HEK293T (cell line): ENCODE data around the gene MGAT5.

ENCODE experiments used
- CTCF ChIA-PET: fragments of 350-600 bp; formaldehyde crosslinking; extraction: SDS; loops from one replicate; lab custom pipeline; 2021; ENCODE audit warnings: antibody characterized with exemption, inconsistent platforms; lab: Yijun Ruan, JAX
- POLR2A ChIA-PET: fragments of 350-600 bp; formaldehyde crosslinking; extraction: SDS; loops from one replicate; lab custom pipeline; 2020; ENCODE audit warnings: antibody characterized with exemption, inconsistent platforms; lab: Yijun Ruan, JAX
- DNase-seq: peaks from one replicate; pipeline ENCODE4 v3.0.0; 2012; ENCODE audit warnings: mixed read lengths; ENCODE audit errors: extremely low spot score
- ARNT ChIP-seq: fragments of 450-650 bp; IDR thresholded peaks from 2 replicates; pipeline ENCODE4 v1.6.1; 2017; ENCODE audit warnings: mild to moderate bottlenecking
- BHLHE40 ChIP-seq: fragments of 450-650 bp; IDR thresholded peaks from 2 replicates; pipeline ENCODE4 v1.6.1; 2016; ENCODE audit warnings: mild to moderate bottlenecking, moderate library complexity, borderline replicate concordance
- CTBP1 ChIP-seq: fragments of 450-650 bp; IDR thresholded peaks from 2 replicates; pipeline ENCODE4 v1.6.1; 2016; ENCODE audit warnings: borderline replicate concordance
- ELF4 ChIP-seq: fragments of 450-650 bp; IDR thresholded peaks from 2 replicates; pipeline ENCODE4 v1.6.1; 2017; ENCODE audit warnings: antibody characterized with exemption
- FOXA1 ChIP-seq: fragments of 450-650 bp; IDR thresholded peaks from 2 replicates; pipeline ENCODE4 v1.6.1; 2016; ENCODE audit warnings: mild to moderate bottlenecking
- FOXK2 ChIP-seq: fragments of 450-650 bp; IDR thresholded peaks from 2 replicates; pipeline ENCODE4 v1.6.1; 2016; ENCODE audit warnings: mild to moderate bottlenecking
- FOXM1 ChIP-seq: fragments of 450-650 bp; IDR thresholded peaks from 2 replicates; pipeline ENCODE4 v1.6.1; 2017; ENCODE audit warnings: mild to moderate bottlenecking, borderline replicate concordance
- HDGF ChIP-seq: fragments of 450-650 bp; IDR thresholded peaks from 2 replicates; pipeline ENCODE4 v1.6.1; 2017; ENCODE audit warnings: antibody characterized with exemption, borderline replicate concordance
- L3MBTL2 ChIP-seq: fragments of 450-650 bp; conservative IDR thresholded peaks from 2 replicates; pipeline ENCODE4 v1.6.1; 2016; ENCODE audit warnings: mild to moderate bottlenecking
- LEF1 ChIP-seq: fragments of 450-650 bp; IDR thresholded peaks from 2 replicates; pipeline ENCODE4 v1.6.1; 2017; ENCODE audit warnings: mild to moderate bottlenecking, borderline replicate concordance
- NFRKB ChIP-seq: fragments of 450-650 bp; IDR thresholded peaks from 2 replicates; pipeline ENCODE4 v1.6.1; 2016; ENCODE audit warnings: mild to moderate bottlenecking, moderate library complexity
- SP1 ChIP-seq: fragments of 450-650 bp; IDR thresholded peaks from 2 replicates; pipeline ENCODE4 v1.6.1; 2017
- SUZ12 ChIP-seq: fragments of 450-650 bp; IDR thresholded peaks from 2 replicates; pipeline ENCODE4 v1.6.1; 2016; ENCODE audit warnings: mild to moderate bottlenecking
- TARDBP ChIP-seq: fragments of 450-650 bp; IDR thresholded peaks from 2 replicates; pipeline ENCODE4 v1.6.1; 2016
- ZNF384 ChIP-seq: fragments of 450-650 bp; IDR thresholded peaks from 2 replicates; pipeline ENCODE4 v1.6.1; 2016
- TF ChIP-seq, protein P1 (sequence below): fragments of 450-650 bp; IDR thresholded peaks from 2 replicates; pipeline ENCODE4 v1.6.1; 2016

The MGAT5 gene

DNA sequence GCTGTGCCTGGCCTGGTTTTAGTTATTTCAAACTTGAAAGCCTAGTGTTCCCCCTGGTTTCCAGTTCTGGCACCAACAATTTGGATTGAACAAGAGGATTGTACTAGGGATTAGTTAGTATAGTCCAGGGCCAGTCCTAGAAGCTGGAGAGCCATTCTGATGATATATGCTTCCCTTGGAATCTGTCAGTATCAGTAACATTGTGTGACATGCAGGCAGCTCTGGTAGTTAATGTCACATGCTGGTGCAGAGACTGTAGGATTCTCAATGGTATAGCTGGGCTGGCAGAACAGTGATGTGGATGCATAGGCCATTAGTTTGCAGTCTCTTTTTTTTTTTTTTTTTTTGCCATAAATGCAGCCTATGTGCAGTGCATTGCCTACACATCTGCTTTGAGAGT, 3.6 kb downstream of the MGAT5 start:
- ChIA-PET CTCF (no interaction called here), POLR2A (no interaction called here)
- TF ChIP-seq, protein P1, sequence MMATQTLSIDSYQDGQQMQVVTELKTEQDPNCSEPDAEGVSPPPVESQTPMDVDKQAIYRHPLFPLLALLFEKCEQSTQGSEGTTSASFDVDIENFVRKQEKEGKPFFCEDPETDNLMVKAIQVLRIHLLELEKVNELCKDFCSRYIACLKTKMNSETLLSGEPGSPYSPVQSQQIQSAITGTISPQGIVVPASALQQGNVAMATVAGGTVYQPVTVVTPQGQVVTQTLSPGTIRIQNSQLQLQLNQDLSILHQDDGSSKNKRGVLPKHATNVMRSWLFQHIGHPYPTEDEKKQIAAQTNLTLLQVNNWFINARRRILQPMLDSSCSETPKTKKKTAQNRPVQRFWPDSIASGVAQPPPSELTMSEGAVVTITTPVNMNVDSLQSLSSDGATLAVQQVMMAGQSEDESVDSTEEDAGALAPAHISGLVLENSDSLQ, result no peak
- DNase-seq, result no peak

DNA sequence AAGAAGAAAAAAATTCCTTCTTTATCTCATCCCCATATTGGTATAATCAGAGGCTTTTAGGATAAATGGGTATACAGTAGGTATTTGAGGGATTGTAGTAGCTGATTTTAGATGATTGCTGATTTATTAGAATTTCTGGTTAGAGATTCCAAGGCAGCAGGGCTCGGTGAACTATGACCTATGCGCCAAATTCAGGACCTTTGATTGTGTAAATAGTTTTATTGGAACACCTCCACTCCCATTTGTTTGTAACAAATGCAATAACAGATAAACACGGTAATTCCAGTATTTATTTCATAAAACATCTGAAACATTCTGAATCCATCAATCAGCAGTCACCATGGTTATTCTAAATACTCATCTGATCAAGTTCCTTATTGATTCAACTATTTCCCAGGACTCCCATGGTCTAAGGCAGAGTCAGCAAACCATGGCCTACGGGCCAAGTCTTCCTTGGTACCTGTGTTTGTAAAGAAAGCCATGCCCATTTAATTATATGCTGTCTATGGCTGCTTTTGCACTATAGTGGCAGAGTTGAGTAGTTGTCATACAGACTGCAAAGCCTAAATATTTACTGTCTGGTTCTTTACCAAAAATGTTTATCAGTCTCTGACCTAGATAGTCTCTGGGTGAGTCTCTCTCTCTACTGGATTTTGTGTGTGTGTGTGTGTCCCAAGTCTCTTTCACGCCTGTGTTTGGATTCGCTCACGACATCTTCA, 4.3 kb downstream of the MGAT5 start:
- TF ChIP-seq ZNF384, result no peak
- no peak for TF ChIP-seq LEF1
- TF ChIP-seq ELF4, result no peak
- no peak for TF ChIP-seq FOXK2
- ChIA-PET CTCF (no interaction called here), POLR2A (no interaction called here)
- DNase-seq, result no peak

DNA sequence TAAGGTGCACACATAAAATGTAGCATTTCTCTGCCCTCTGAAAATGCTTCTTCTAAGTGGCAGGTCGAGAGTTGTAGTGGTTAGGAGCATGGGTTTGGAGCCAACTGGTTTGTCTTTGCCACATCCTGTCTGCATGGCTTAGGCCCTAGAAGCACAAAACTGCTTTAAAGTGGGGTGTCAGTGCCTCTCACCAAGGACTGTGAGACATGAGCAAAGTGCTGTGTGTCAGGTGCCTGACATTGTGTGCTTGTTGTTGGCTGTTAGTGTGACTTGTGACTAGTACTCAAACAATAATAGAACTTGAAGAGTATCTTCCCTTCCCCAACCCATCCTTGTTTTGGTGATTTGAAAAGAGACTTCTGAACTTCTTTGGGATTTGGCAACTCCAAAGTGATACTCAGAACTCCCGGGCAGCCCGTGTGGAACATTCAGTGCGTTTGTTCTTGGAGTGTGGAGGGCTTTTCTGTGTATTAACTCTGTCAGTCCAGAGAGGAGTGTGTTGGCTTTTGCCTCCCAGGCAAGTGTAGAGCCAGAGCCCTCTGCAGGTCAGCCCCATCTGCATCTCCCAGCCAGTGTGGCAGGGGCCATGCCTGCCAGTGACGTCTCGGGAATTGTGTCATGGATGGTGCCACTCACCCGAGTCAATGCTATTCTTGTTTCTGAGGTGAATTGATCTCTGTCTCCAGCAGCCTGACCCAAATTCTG, 5.0 kb downstream of the MGAT5 start:
- POLR2A ChIA-PET, result no interaction called here
- CTCF ChIA-PET, result no interaction called here
- TF ChIP-seq, protein P1, result no peak
- TF ChIP-seq SP1 (no peak), ZNF384 (no peak), FOXK2 (no peak), L3MBTL2 (no peak), LEF1 (no peak), FOXA1 (no peak), ARNT (no peak), NFRKB (no peak), FOXM1 (no peak), CTBP1 (no peak), HDGF (no peak), ELF4 (no peak), TARDBP (no peak), SUZ12 (no peak)
- DNase-seq, result no peak

DNA sequence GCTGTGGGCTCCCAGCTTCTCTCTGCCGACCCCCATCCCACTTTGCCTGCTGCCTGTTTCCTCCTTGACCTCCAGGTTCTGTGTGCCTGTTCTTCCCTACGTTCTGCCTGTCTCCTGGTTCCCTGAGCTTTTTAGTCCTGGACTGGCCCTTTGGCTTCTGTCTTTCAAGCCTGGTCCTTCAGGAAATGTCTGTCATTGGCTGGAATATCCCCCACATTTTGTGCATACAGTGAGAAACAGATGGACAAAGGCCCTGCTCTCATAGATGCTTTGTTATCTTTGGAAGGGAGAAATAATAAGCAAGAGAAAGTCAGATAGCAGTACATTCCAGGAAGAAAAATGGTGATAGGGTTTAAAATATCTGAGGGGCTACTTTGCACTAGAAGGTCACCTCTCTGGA, 5.7 kb downstream of the MGAT5 start:
- POLR2A ChIA-PET, result no interaction called here
- no peak for TF ChIP-seq SP1
- no peak for TF ChIP-seq TARDBP
- no peak for TF ChIP-seq FOXM1
- TF ChIP-seq FOXA1, result no peak
- no peak for TF ChIP-seq SUZ12
- TF ChIP-seq NFRKB, result no peak
- no peak for TF ChIP-seq BHLHE40
- no peak for TF ChIP-seq LEF1
- no peak for TF ChIP-seq L3MBTL2
- TF ChIP-seq ZNF384, result no peak

DNA sequence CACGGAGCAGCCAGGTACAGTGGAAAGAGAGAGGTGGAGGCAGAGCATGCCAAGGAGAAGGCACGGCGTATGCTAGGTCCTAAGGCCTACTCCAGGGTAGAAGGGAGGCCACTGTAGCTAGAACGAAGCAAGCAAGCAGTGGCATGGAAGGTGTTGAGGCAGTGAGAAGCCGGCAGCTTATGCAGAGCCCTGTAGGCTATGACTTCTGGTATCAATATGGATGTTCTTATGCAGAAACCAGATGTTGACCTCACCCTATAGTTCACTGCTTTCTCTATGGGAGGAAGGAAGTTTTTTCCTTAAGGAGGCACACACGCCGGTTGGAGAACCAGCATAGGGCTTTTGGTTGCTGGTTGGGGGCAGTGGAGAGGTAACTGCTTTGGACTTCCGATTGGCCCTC, 6.1 kb downstream of the MGAT5 start:
- no peak for TF ChIP-seq LEF1
- TF ChIP-seq SP1, result no peak
- TF ChIP-seq BHLHE40, result no peak
- TF ChIP-seq L3MBTL2, result no peak
- no peak for TF ChIP-seq HDGF
- TF ChIP-seq NFRKB, result no peak
- TF ChIP-seq FOXM1, result no peak
- no peak for TF ChIP-seq ARNT
- TF ChIP-seq ZNF384, result no peak
- no peak for TF ChIP-seq FOXK2
- TF ChIP-seq SUZ12, result no peak
- TF ChIP-seq ELF4, result no peak
- TF ChIP-seq, protein P1, result no peak
- TF ChIP-seq CTBP1, result no peak
- no peak for TF ChIP-seq TARDBP
- no peak for TF ChIP-seq FOXA1
- POLR2A ChIA-PET, result no interaction called here
- no peak for DNase-seq
- CTCF ChIA-PET, result no interaction called here

More for the DNA sequence above, 5.7 kb downstream of the MGAT5 start:
- CTCF ChIA-PET, result no interaction called here
- DNase-seq, result no peak

DNA sequence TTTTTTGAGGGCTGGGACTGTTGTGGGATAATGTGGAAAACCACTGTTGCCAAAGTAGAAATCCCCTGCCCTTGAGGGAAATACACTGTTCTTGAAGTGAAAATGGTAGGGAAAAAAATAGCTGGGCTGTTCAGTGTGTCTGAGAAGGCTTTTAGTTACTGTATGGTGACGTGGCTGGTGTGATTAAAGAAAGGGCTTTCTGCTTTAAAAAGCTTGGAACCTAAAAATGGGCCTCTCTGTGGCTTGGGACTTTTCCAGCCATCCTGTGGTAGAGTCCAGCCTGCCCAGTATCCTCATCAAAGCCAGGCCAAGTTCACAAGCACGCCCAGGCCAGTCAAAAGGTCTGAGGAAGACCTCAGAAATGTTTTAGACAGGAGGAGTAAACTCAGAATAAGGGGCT, 6.8 kb downstream of the MGAT5 start:
- TF ChIP-seq ELF4, result no peak
- no peak for TF ChIP-seq BHLHE40
- no peak for TF ChIP-seq HDGF
- TF ChIP-seq LEF1, result no peak
- no peak for TF ChIP-seq FOXM1
- no peak for TF ChIP-seq SP1
- TF ChIP-seq TARDBP, result no peak
- no peak for TF ChIP-seq L3MBTL2
- no peak for TF ChIP-seq ARNT
- no peak for TF ChIP-seq NFRKB
- no peak for TF ChIP-seq ZNF384
- no peak for TF ChIP-seq SUZ12
- ChIA-PET POLR2A (no interaction called here), CTCF (no interaction called here)
- DNase-seq, result no peak
